Adrenal gland (tissue), 12 donors: ENCODE results near the gene STEAP2. TPM values are rescaled to one million over a fixed set of nuclear protein-coding genes. Genes with fewer than 3 reads are reported as not detected.

Source experiments
- DNase-seq, 7 donors: peaks; one replicate each; pipeline ENCODE4 v3.0.0-alpha.2; 2019 to 2020
- H3K27ac ChIP-seq, 5 donors: fragments of 200-600 bp; sonication (generic) in 4 of 5; 1 replicate in 3 of 5; 2 replicates in 2 of 5; pipeline versions ENCODE4 v1.5.1 to v1.8.0; 2016 to 2020; ENCODE audit warnings: mild to moderate bottlenecking in 1 of 5
- H3K27me3 ChIP-seq: fragments of 200-600 bp; 2 replicates; pipeline ENCODE4 v1.8.0; 2021
- H3K36me3 ChIP-seq, 2 donors: fragments of 200-600 bp; replicated peaks in 1 of 2; 1 replicate in 1 of 2; 2 replicates in 1 of 2; pipeline versions ENCODE4 v1.5.1 to v1.8.0; 2018 to 2022
- H3K4me1 ChIP-seq, 2 donors: fragments of 200-600 bp; replicated peaks in 1 of 2; 1 replicate in 1 of 2; 2 replicates in 1 of 2; pipeline versions ENCODE4 v1.5.1 to v1.8.0; 2018 to 2021
- H3K4me3 ChIP-seq, 4 donors: fragments of 200-600 bp; sonication (generic) in 3 of 4; one replicate each; pipeline ENCODE4 v1.5.1; 2016 to 2018
- H3K9me3 ChIP-seq, 3 donors: fragments of 200-600 bp; sonication (generic) in 1 of 3; replicated peaks in 1 of 3; 1 replicate in 2 of 3; 2 replicates in 1 of 3; pipeline versions ENCODE4 v1.5.1 to v1.8.0; 2016 to 2021
- POLR2A ChIP-seq, 2 donors: fragments of 450-650 bp; IDR thresholded peaks; one replicate each; pipeline ENCODE4 v1.6.1; 2017; ENCODE audit warnings: antibody characterized with exemption in 2 of 2, mild to moderate bottlenecking in 2 of 2, moderate library complexity in 1 of 2
- WGBS, 4 donors: extraction: QIAGEN DNeasy Blood & Tissue Kit in 2 of 4; methylation state at CpG; one replicate each; pipeline versions ENCODE4 v1.1.5 to v1.1.7; 2013 to 2017; 5-methylcytosine and 5-hydroxymethylcytosine counted together
- intact Hi-C, 2 donors: fragments of 100-400 bp; cut with DNase I; formaldehyde crosslinking; loops; one replicate each; pipeline versions ENCODE4 v1.14.1 to v1.15.0; 2022 to 2023
- polyA plus RNA-seq, 3 donors: library from polyadenylated mRNA; stranded (reverse); fragments of 200-250 nt in 2 of 3; fragments of 350-450 nt in 1 of 3; fragmentation: Illumina TruSeq in 1 of 3; extraction: RNeasy Lipid Tissue Mini Kit (QIAGEN cat#74804) in 1 of 3; gene quantifications; one replicate each; pipeline ENCODE4 v1.2.3, GENCODE V29; 2013 to 2014
- total RNA-seq, 9 donors: library from RNA; depleted of rRNA in 4 of 9; stranded (reverse); fragments of >200 nt in 4 of 9; fragments of 120-200 nt in 1 of 9; fragmentation: NEBNext Ultra II Directional in 1 of 9; extraction: Animal tissue kit (Norgen Biotek cat#: 25700) in 1 of 9; gene quantifications; one replicate each; pipeline versions ENCODE4 v1.1.0 to v1.2.4, GENCODE V29; 2013 to 2023
- TF ChIP-seq, protein P1 (sequence below), 6 experiments: fragments of 450-650 bp in 4 of 6; fragments of 200-600 bp in 2 of 6; sonication (generic) in 1 of 6; IDR thresholded peaks; 1 replicate in 5 of 6; 2 replicates in 1 of 6; pipeline versions ENCODE4 v1.5.1 to v1.8.0; 2016 to 2021; ENCODE audit warnings: antibody characterized with exemption in 6 of 6, mild to moderate bottlenecking in 2 of 6, moderate library complexity in 1 of 6
- donor health status: healthy with polysubstance abuse.
- donor health status: Bipolar disorder and iron deficiency.
- donor health status: DM: yes; HTN: yes; CAD: no.
- donor health status: DM: no; HTN: no; CAD: no.
- donor health status: DM: no; HTN: no; CAD: no.
- donor health status: DM: yes; HTN: yes; CAD: no.

Gene STEAP2
- total and polyA plus RNA-seq, 12 donors, result 2.0 to 9.5 (median 6.1) TPM

DNA sequence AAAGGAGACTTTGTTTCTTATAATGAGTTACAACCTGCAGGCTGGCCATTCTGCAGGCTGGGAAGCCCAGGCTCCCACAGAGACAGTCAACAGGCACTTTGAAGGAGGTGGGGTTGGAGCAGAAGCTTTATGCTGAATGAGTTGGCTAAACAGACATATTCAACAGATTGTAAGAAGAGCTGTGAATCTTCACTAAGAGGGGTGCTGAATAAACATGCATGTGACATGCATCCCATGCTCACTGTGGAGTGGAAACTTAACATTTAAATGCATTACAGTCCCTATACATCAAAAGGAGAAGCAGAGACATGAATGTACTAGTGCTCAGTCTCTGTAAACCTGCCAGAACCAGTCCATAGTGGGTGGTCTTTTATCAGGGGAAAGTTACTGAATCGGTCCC, 32.0 kb downstream of the STEAP2 start:
- no peak overlapping the region for H3K27ac ChIP-seq
- H3K9me3 ChIP-seq, result no peaks in the 10 kb centered on the region
- intact Hi-C loops, result loop anchor here (10.0 kb wide), 2 partner anchors 89 to 181 kb away; partner anchors contain the start of gene STEAP1 (in 1 of the 2)
- DNase-seq, result no peak
- H3K27me3 ChIP-seq, result no peaks in the 10 kb centered on the region
- WGBS, 4 donors, result 18 to 47% (median 32%) methylated on average over 1 of the region's 1 CpG
- H3K4me3 ChIP-seq, result no peak overlapping the region
- TF ChIP-seq POLR2A (IDR thresholded peaks at IDR 0.05), result no peak
- peaks cover 0 to 15% of the 10 kb centered on the region in 2 donors for H3K4me1 ChIP-seq
- H3K36me3 ChIP-seq, result no peaks in the 10 kb centered on the region

DNA sequence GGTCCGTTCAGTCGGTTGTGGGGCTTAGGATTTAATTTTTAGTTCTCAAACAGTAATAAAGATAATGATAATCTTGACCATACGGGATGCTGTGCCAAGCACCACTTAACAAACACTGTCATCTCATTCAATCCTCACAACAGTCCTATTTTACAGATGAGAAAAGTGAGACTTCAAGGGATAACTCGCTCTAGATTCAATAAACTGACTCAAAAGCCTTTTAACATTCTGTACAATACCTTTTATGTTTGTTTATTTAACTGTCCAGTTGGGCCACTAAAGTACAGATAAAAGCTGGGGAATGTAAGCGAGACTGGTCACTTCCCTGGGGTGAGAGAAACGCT, 33.0 kb downstream of the STEAP2 start:
- Histone ChIP-seq H3K36me3 (no peaks in the 10 kb centered on the region), H3K4me1 (peaks cover 0 to 15% of the 10 kb centered on the region in 2 donors), H3K4me3 (peak overlapping the region in 3 of 4 donors; percentile 67 to 99 (median 94)), H3K27me3 (no peaks in the 10 kb centered on the region), H3K27ac (no peak overlapping the region), H3K9me3 (no peaks in the 10 kb centered on the region)
- intact Hi-C loops, result loop anchor here (10.0 kb wide), 2 partner anchors 90 to 180 kb away; partner anchors contain the start of gene STEAP1 (in 1 of the 2)
- DNase-seq, result no peak
- WGBS, 4 donors, result 8 to 15% (median 12%) methylated on average over 6 of the region's 6 CpGs
- no peak for TF ChIP-seq POLR2A (IDR thresholded peaks at IDR 0.05)
- TF ChIP-seq, protein P1, sequence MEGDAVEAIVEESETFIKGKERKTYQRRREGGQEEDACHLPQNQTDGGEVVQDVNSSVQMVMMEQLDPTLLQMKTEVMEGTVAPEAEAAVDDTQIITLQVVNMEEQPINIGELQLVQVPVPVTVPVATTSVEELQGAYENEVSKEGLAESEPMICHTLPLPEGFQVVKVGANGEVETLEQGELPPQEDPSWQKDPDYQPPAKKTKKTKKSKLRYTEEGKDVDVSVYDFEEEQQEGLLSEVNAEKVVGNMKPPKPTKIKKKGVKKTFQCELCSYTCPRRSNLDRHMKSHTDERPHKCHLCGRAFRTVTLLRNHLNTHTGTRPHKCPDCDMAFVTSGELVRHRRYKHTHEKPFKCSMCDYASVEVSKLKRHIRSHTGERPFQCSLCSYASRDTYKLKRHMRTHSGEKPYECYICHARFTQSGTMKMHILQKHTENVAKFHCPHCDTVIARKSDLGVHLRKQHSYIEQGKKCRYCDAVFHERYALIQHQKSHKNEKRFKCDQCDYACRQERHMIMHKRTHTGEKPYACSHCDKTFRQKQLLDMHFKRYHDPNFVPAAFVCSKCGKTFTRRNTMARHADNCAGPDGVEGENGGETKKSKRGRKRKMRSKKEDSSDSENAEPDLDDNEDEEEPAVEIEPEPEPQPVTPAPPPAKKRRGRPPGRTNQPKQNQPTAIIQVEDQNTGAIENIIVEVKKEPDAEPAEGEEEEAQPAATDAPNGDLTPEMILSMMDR (IDR thresholded peaks at IDR 0.05), result no peak

DNA sequence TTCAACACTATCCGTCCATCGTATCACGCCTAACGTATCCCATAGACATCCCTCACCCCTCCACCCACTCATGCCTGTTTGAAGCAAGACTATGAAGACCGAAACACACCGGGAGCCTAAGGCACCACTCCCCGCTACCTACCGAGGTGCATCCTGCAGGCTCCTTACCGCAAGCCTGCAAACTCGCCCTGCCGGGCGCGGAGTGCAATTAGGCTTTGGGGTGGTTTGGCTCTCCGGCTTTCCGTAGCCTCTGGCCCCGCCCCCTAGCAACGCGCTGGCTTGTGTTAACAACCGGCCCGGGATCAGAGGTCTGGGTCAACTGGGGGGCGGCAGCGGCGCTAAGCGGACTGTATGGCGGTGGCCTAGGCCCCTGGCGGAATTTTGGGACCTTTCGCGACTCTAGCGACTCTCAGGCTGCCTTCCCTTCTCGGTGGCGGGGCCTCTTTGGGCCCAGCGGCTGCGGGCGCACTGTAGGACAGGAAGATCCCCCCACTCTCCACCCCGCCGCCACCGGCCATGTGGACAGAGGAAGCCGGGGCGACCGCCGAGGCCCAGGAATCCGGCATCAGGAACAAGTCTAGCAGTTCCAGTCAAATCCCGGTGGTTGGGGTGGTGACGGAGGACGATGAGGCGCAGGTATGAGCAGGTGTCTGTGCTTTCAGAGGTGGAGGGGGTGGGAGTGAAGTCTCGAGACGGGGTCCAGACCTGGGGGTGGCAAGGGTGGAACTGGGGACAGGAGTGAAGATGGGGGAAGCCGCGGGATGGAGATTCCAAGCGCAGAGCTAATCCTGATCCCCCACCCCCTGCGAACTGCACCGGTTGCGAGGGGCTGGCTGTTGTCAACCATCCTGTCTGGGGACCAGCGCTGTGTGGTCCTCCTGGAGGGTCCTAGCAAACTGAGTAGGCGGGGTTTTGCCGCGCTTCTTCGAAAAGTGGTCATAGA, 33.6 kb downstream of the STEAP2 start, which contains the start of gene CFAP69:
CFAP69 (plus strand) TSS at position 266 of the 943 bp plus-strand sequence; CDS start at position 517, 251 bp downstream.
- 0 to 1% (median 1%) methylated on average over 22 to 59 of the region's 59 CpGs for WGBS, 4 donors
- TF ChIP-seq, protein P1 (IDR thresholded peaks at IDR 0.05), result peak in 5 of 6 experiments; percentile 6 to 65 (median 52)
- no peak for TF ChIP-seq POLR2A (IDR thresholded peaks at IDR 0.05)
- Histone ChIP-seq H3K27me3 (no peaks in the 10 kb centered on the region), H3K4me1 (peaks cover 0 to 15% of the 10 kb centered on the region in 2 donors), H3K9me3 (no peaks in the 10 kb centered on the region), H3K4me3 (peak within 1 kb of the TSS; percentile 48 to 99 (median 80)), H3K27ac (peak within 1 kb of the TSS in 1 of 5 donors; percentile 49), H3K36me3 (no peaks in the 10 kb centered on the region)
- intact Hi-C loops, result loop anchor here (10.0 kb wide), 2 partner anchors 90 to 180 kb away; partner anchors contain the start of gene STEAP1 (in 1 of the 2)
- peak; percentile 88 to 97 (median 91) for DNase-seq

DNA sequence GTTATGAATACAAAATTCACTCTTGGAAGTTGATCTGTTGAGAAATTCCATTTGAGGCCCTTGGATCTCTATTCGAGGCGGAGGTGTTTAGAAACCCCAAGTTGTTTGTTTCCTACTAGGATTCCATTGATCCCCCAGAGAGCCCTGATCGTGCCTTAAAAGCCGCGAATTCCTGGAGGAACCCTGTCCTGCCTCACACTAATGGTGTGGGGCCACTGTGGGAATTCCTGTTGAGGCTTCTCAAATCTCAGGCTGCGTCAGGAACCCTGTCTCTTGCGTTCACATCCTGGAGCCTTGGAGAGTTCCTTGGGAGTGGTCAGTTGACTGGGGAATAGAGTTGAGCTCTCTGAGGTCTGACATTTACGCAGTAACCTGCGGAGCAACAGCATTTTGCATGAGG, 34.6 kb downstream of the STEAP2 start:
- H3K36me3 ChIP-seq, result no peaks in the 10 kb centered on the region
- peaks cover 0 to 15% of the 10 kb centered on the region in 2 donors for H3K4me1 ChIP-seq
- 43 to 55% (median 51%) methylated on average over 6 to 9 of the region's 9 CpGs for WGBS, 4 donors
- TF ChIP-seq, protein P1 (IDR thresholded peaks at IDR 0.05), result no peak
- TF ChIP-seq POLR2A (IDR thresholded peaks at IDR 0.05), result no peak
- H3K27me3 ChIP-seq, result no peaks in the 10 kb centered on the region
- H3K9me3 ChIP-seq, result no peaks in the 10 kb centered on the region
- intact Hi-C loops, result loop anchor here (10.0 kb wide), 2 partner anchors 91 to 179 kb away; partner anchors contain the start of gene STEAP1 (in 1 of the 2)
- H3K27ac ChIP-seq, result no peak overlapping the region
- DNase-seq, result no peak
- no peak overlapping the region for H3K4me3 ChIP-seq
